H1 (cell line): ENCODE measurements around the gene HBS1L. TPM values are rescaled to one million over a fixed set of nuclear protein-coding genes. Genes with fewer than 3 reads are reported as not detected.

Source experiments
- CTCF ChIA-PET: fragments of 300-600 bp; sonication (Branson Sonifier 250); formaldehyde crosslinking; loops from one replicate; lab custom pipeline; 2021; ENCODE audit not compliant: partially characterized antibody; lab: Charles Lee
- POLR2A ChIA-PET: fragments of 300-600 bp; sonication (Branson Sonifier 250); formaldehyde crosslinking; loops from one replicate; lab custom pipeline; 2021; ENCODE audit warnings: inconsistent platforms; ENCODE audit not compliant: partially characterized antibody; lab: Charles Lee
- DNase-seq, 2 experiments: peaks; one replicate each; pipeline versions ENCODE4 v3.0.0 to v3.0.0-alpha.2; 2010 to 2022; ENCODE audit warnings: low spot score in 2 of 2, low read depth in 1 of 2, mixed read lengths in 1 of 2
- FAIRE-seq: peaks from 2 replicates; lab custom pipeline; 2011; peaks lifted over from hg19 to GRCh38; lab: Jason Lieb, UNC
- H2AFZ ChIP-seq: 2 replicates; pipeline ENCODE4 v1.8.1; 2012; ENCODE audit warnings: low read length, inconsistent platforms
- H2AK5ac ChIP-seq: 2 replicates; pipeline ENCODE4 v1.6.1; 2013; ENCODE audit warnings: low read depth, low read length
- H2BK120ac ChIP-seq: replicated peaks from 2 replicates; pipeline ENCODE3; 2013; ENCODE audit warnings: low read depth, low read length, inconsistent platforms
- H2BK12ac ChIP-seq: 2 replicates; pipeline ENCODE4 v1.6.1; 2013; ENCODE audit warnings: low read depth, low read length
- H2BK15ac ChIP-seq: 2 replicates; pipeline ENCODE4 v1.6.1; 2013; ENCODE audit warnings: low read length
- H2BK20ac ChIP-seq: 2 replicates; pipeline ENCODE4 v1.6.1; 2013; ENCODE audit warnings: low read length
- H2BK5ac ChIP-seq: 2 replicates; pipeline ENCODE4 v1.6.1; 2013; ENCODE audit warnings: low read depth, low read length
- H3K14ac ChIP-seq: 2 replicates; pipeline ENCODE4 v1.6.1; 2013; ENCODE audit warnings: inconsistent platforms; ENCODE audit not compliant: insufficient read length
- H3K18ac ChIP-seq: 2 replicates; pipeline ENCODE4 v1.6.1; 2013; ENCODE audit warnings: low read length; ENCODE audit errors: extremely low read depth
- H3K23ac ChIP-seq: 2 replicates; pipeline ENCODE4 v1.6.1; 2013; ENCODE audit warnings: inconsistent platforms; ENCODE audit not compliant: insufficient read length
- H3K23me2 ChIP-seq: 2 replicates; pipeline ENCODE4 v1.6.1; 2013; ENCODE audit warnings: low read depth, low read length
- H3K27ac ChIP-seq: 2 replicates; pipeline ENCODE4 v1.6.1; 2011; ENCODE audit warnings: low read depth, low read length, inconsistent platforms
- H3K27me3 ChIP-seq, 4 experiments: replicated peaks in 1 of 4; 1 replicate in 1 of 4; 2 replicates in 3 of 4; pipeline versions ENCODE4 v1.6.1 to v1.8.1; 2011 to 2013; ENCODE audit warnings: low read length in 3 of 4, mild to moderate bottlenecking in 3 of 4, inconsistent platforms in 2 of 4, mixed read lengths in 2 of 4, moderate library complexity in 1 of 4; ENCODE audit not compliant: control insufficient read depth in 3 of 4, insufficient read depth in 3 of 4; ENCODE audit errors: extremely low read depth in 1 of 4
- H3K36me3 ChIP-seq, 4 experiments: 2 replicates each; pipeline versions ENCODE4 v1.6.1 to v1.8.1; 2011 to 2013; ENCODE audit warnings: mild to moderate bottlenecking in 4 of 4, low read length in 3 of 4, moderate library complexity in 2 of 4, control low read depth in 1 of 4, inconsistent platforms in 1 of 4; ENCODE audit not compliant: insufficient read depth in 4 of 4, control insufficient read depth in 2 of 4
- H3K4ac ChIP-seq: replicated peaks from 2 replicates; pipeline ENCODE3; 2013; ENCODE audit warnings: low read length, low read depth, mixed read lengths, inconsistent platforms; ENCODE audit not compliant: insufficient read length
- H3K4me1 ChIP-seq, 4 experiments: replicated peaks in 1 of 4; 1 replicate in 1 of 4; 2 replicates in 3 of 4; pipeline versions ENCODE4 v1.6.1 to v1.8.1; 2011 to 2013; ENCODE audit warnings: low read length in 3 of 4, inconsistent platforms in 2 of 4, mixed read lengths in 1 of 4; ENCODE audit not compliant: insufficient read depth in 4 of 4, control insufficient read depth in 3 of 4
- H3K4me2 ChIP-seq, 2 experiments: 2 replicates each; pipeline versions ENCODE4 v1.6.1 to v1.8.1; 2011 to 2013; ENCODE audit warnings: low read depth in 2 of 2, low read length in 2 of 2, control low read depth in 1 of 2, inconsistent platforms in 1 of 2, mild to moderate bottlenecking in 1 of 2; ENCODE audit not compliant: insufficient read depth in 1 of 2
- H3K4me3 ChIP-seq, 4 experiments: fragments of 200-600, 300-600 bp in 1 of 4; sonication (generic), shearing (Covaris generic), sonication (Bioruptor Twin) in 1 of 4; 2 replicates each; pipeline versions ENCODE4 v1.5.1 to v1.8.1; 2011 to 2016; ENCODE audit warnings: low read length in 4 of 4, low read depth in 3 of 4, control low read depth in 2 of 4, inconsistent platforms in 2 of 4, mild to moderate bottlenecking in 2 of 4, mixed read lengths in 1 of 4, moderate library complexity in 1 of 4; ENCODE audit not compliant: insufficient read depth in 2 of 4; ENCODE audit errors: extremely low read depth in 1 of 4
- H3K56ac ChIP-seq: replicated peaks from 2 replicates; pipeline ENCODE3; 2013; ENCODE audit warnings: low read depth, mild to moderate bottlenecking, mixed read lengths, low read length, inconsistent platforms; ENCODE audit not compliant: insufficient read length
- H3K79me1 ChIP-seq: 2 replicates; pipeline ENCODE4 v1.6.1; 2013; ENCODE audit warnings: low read depth, low read length, control low read depth
- H3K79me2 ChIP-seq, 2 experiments: 2 replicates each; pipeline versions ENCODE4 v1.6.1 to v1.8.1; 2012 to 2013; ENCODE audit warnings: low read length in 2 of 2, mild to moderate bottlenecking in 2 of 2, inconsistent platforms in 1 of 2; ENCODE audit not compliant: insufficient read depth in 2 of 2, control insufficient read depth in 1 of 2
- H3K9ac ChIP-seq, 4 experiments: replicated peaks in 1 of 4; 1 replicate in 1 of 4; 2 replicates in 3 of 4; pipeline versions ENCODE4 v1.6.1 to v1.8.1; 2011 to 2013; ENCODE audit warnings: low read depth in 3 of 4, low read length in 3 of 4, control low read depth in 2 of 4, mild to moderate bottlenecking in 2 of 4, moderate library complexity in 2 of 4, inconsistent platforms in 1 of 4; ENCODE audit errors: extremely low read depth in 1 of 4
- H3K9me3 ChIP-seq, 2 experiments: 2 replicates each; pipeline versions ENCODE4 v1.6.1 to v1.8.1; 2012 to 2013; ENCODE audit warnings: mild to moderate bottlenecking in 2 of 2, moderate library complexity in 2 of 2, control low read depth in 1 of 2, inconsistent platforms in 1 of 2, low read depth in 1 of 2, low read length in 1 of 2, mixed read lengths in 1 of 2; ENCODE audit not compliant: insufficient read depth in 2 of 2
- H4K20me1 ChIP-seq, 2 experiments: replicated peaks in 1 of 2; 2 replicates each; pipeline versions ENCODE3 to v1.8.1; 2011 to 2013; ENCODE audit warnings: inconsistent platforms in 2 of 2, low read length in 2 of 2, mild to moderate bottlenecking in 1 of 2; ENCODE audit not compliant: insufficient read depth in 2 of 2, control insufficient read depth in 1 of 2
- H4K5ac ChIP-seq: 2 replicates; pipeline ENCODE4 v1.6.1; 2013; ENCODE audit warnings: low read length, low read depth, mixed read lengths, inconsistent platforms; ENCODE audit not compliant: insufficient read length
- H4K8ac ChIP-seq: 2 replicates; pipeline ENCODE4 v1.8.0; 2013; ENCODE audit warnings: mild to moderate bottlenecking, moderate library complexity, low read length, inconsistent platforms; ENCODE audit not compliant: insufficient read depth; ENCODE audit errors: extremely low read depth
- H4K91ac ChIP-seq: replicated peaks from 2 replicates; pipeline ENCODE3; 2013; ENCODE audit warnings: low read length, mixed read lengths, inconsistent platforms; ENCODE audit not compliant: insufficient read length
- CBX5 ChIP-seq: fragments of 300-800, 300-1000 bp; sonication (generic); IDR thresholded peaks from 2 replicates; pipeline ENCODE4 v1.7.1; 2016; ENCODE audit warnings: antibody characterized with exemption, low read length, low read depth
- CHD1 ChIP-seq: IDR thresholded peaks from 2 replicates; pipeline ENCODE4 v1.6.1; 2012; ENCODE audit warnings: low read depth, low read length, improper control_type of control experiment
- CTBP2 ChIP-seq: IDR thresholded peaks from 2 replicates; pipeline ENCODE4 v1.7.0; 2011; ENCODE audit warnings: borderline replicate concordance, mild to moderate bottlenecking, moderate library complexity, mixed read lengths, low read length; ENCODE audit not compliant: insufficient read depth, insufficient read length
- GTF2F1 ChIP-seq: IDR thresholded peaks from 2 replicates; pipeline ENCODE4 v1.6.1; 2012; ENCODE audit warnings: low read depth, low read length, improper control_type of control experiment, borderline replicate concordance
- JUND ChIP-seq: IDR thresholded peaks from 2 replicates; pipeline ENCODE4 v1.6.1; 2011; ENCODE audit warnings: mild to moderate bottlenecking, improper control_type of control experiment, low read length
- KDM4A ChIP-seq: IDR thresholded peaks from one replicate; pipeline ENCODE4 v1.7.1; 2012; ENCODE audit warnings: low read depth, mild to moderate bottlenecking, moderate library complexity, low read length, inconsistent platforms; ENCODE audit not compliant: severe bottlenecking
- SRF ChIP-seq: IDR thresholded peaks from 2 replicates; pipeline ENCODE4 v1.6.1; 2011; ENCODE audit warnings: mild to moderate bottlenecking, low read depth, low read length, moderate library complexity
- SUZ12 ChIP-seq: fragments of 200-600 bp; sonication (generic); IDR thresholded peaks from 2 replicates; pipeline ENCODE4 v1.6.1; 2012; ENCODE audit warnings: mild to moderate bottlenecking, inconsistent platforms, low read length, moderate library complexity, mixed read lengths
- WGBS, 2 experiments: shearing (Covaris generic) in 1 of 2; methylation state at CpG; one replicate each; pipeline versions ENCODE4 v1.1.6 to v1.1.7; 2013 to 2015; ENCODE audit warnings: low lambda C conversion rate in 2 of 2, mixed read lengths in 2 of 2, inconsistent platforms in 1 of 2, low coverage in 1 of 2, missing lambda C conversion rate in 1 of 2; ENCODE audit not compliant: insufficient replicate concordance in 2 of 2, insufficient coverage in 1 of 2, insufficient read length in 1 of 2; ENCODE audit errors: extremely low coverage in 1 of 2, missing lambda C conversion rate in 1 of 2; 5-methylcytosine and 5-hydroxymethylcytosine counted together
- polyA plus RNA-seq, 7 experiments: library from polyadenylated mRNA; depleted of rRNA in 3 of 7; stranded (reverse) in 5 of 7; unstranded in 2 of 7; fragments of >200 nt in 5 of 7; fragments of 200-250 nt in 2 of 7; gene quantifications; 1 replicate in 5 of 7; 2 replicates in 1 of 7; 4 replicates in 1 of 7; pipeline versions ENCODE4 v1.2.1 to v1.2.3, GENCODE V29; 2011 to 2013; ENCODE audit warnings: missing spikeins in 2 of 7, mixed read lengths in 2 of 7
- total RNA-seq: library from RNA; stranded (reverse); fragmentation: NEBNext Ultra II Directional; extraction: Animal tissue kit (Norgen Biotek cat#: 25700); gene quantifications from 2 replicates; pipeline ENCODE4 v1.2.1, GENCODE V29; 2021
- TF ChIP-seq, protein P1 (sequence below): IDR thresholded peaks from 2 replicates; pipeline ENCODE4 v1.6.1; 2012; ENCODE audit warnings: inconsistent platforms

Gene HBS1L
- total and polyA plus RNA-seq, 2 of the 8 experiments (the other 6 are each of a cell fraction or from before 2014, with no cell fraction given): 28.1 to 97.1 TPM

DNA sequence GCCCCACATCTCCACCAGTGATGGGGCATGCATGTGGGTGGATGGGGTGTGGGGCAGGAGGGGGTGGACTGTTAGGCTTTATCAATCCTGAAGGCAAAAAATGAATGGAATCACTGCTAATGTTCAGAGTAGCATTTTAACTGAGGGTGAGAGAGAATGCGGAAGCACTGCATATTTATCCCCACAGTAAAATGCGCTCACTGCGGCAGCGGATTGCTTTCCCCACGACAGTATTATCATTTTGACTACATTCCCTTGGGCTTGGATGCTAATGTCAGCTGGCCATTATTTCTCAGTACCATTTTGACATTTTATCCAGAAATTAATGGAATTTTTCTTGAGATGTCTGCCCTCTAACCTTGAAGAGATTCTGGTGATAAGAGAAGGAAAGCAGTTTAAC, 118.1 kb downstream of the HBS1L start:
- no peak overlapping the region for H2AK5ac ChIP-seq
- WGBS, 2 experiments: 91% methylated on average over 5 of the region's 5 CpGs; no CpG with 5 or more reads in 1 of the 2 experiments
- no peak overlapping the region for H4K91ac ChIP-seq
- H3K56ac ChIP-seq: no peak overlapping the region
- no peaks in the 10 kb centered on the region for H3K27me3 ChIP-seq
- H2BK5ac ChIP-seq: no peak overlapping the region
- no peak overlapping the region for H3K14ac ChIP-seq
- no peak overlapping the region for H2BK12ac ChIP-seq
- peaks cover 0 to 3% (median 0%) of the 10 kb centered on the region in 4 experiments; a peak in 1 of 7 replicates for H3K4me1 ChIP-seq
- no peaks in the 10 kb centered on the region for H4K20me1 ChIP-seq
- H2BK15ac ChIP-seq: no peak overlapping the region
- H2BK20ac ChIP-seq: no peak overlapping the region
- no peaks in the 10 kb centered on the region for H3K36me3 ChIP-seq
- H3K18ac ChIP-seq: no peak overlapping the region
- H3K4me2 ChIP-seq: no peak overlapping the region
- H3K79me2 ChIP-seq: no peaks in the 10 kb centered on the region
- no peak for FAIRE-seq
- H2AFZ ChIP-seq: no peak overlapping the region
- no peak overlapping the region for H2BK120ac ChIP-seq
- H3K79me1 ChIP-seq: no peaks in the 10 kb centered on the region
- H3K4me3 ChIP-seq: no peak overlapping the region
- CTCF ChIA-PET: interaction anchor here (1.3 kb wide), 1 partner anchor 825 kb away, joined by 3 read pairs; no protein-coding TSS in a partner anchor
- no peaks in the 10 kb centered on the region for H3K23me2 ChIP-seq
- no peak overlapping the region for H3K23ac ChIP-seq
- H4K8ac ChIP-seq: no peak overlapping the region
- H3K27ac ChIP-seq: no peak overlapping the region
- no peaks in the 10 kb centered on the region for H3K9me3 ChIP-seq
- no peak overlapping the region for H3K9ac ChIP-seq
- no peak for DNase-seq
- POLR2A ChIA-PET: no interaction called here
- no peak overlapping the region for H3K4ac ChIP-seq
- no peak overlapping the region for H4K5ac ChIP-seq
- TF ChIP-seq SRF: no peak
- TF ChIP-seq KDM4A: no peak
- TF ChIP-seq SUZ12: no peak
- no peak for TF ChIP-seq JUND
- no peak for TF ChIP-seq CHD1
- TF ChIP-seq, protein P1, sequence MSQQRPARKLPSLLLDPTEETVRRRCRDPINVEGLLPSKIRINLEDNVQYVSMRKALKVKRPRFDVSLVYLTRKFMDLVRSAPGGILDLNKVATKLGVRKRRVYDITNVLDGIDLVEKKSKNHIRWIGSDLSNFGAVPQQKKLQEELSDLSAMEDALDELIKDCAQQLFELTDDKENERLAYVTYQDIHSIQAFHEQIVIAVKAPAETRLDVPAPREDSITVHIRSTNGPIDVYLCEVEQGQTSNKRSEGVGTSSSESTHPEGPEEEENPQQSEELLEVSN: no peak
- no peak for TF ChIP-seq GTF2F1
- TF ChIP-seq CBX5: no peak
- TF ChIP-seq CTBP2: no peak
